Measurements from ENCODE around the gene TRIM63. TPM values are rescaled to one million over a fixed set of nuclear protein-coding genes. Genes with fewer than 3 reads are reported as not detected.

The TRIM63 gene
- total RNA-seq, 1 experiment from 2014 or later, result not detected

DNA sequence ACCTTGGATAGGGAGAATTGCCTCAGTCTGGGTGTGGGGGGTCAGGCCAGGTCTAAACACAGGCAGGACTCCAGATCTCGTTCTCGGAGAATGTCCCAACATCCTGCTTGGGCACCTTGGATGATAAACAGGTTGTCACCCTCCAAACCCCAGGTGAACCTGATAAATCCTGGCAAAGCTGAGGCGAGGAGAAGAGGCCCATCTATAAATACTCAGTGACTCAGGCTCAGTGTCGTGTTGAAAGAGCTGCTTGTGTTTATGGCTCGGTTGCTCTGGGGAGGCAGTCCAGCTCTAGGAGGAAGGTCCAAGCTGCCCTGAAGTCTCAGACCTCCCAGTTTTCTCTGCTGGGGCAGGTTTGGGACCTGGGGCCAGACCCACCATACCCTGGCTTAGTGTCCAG, 15.8 kb upstream of the TRIM63 start:
- Histone ChIP-seq H3K9me3 (ENCODE audit: control insufficient read depth, insufficient read depth, low read depth, low read length) (no peaks in the 10 kb centered on the region), H3K36me3 (ENCODE audit: control insufficient read depth, insufficient read depth, low read length) (no peaks in the 10 kb centered on the region), H3K27ac (ENCODE audit: low read length) (no peak overlapping the region), H3K4me3 (ENCODE audit: low read depth in 2 of 2, low read length in 2 of 2) (no peak overlapping the region), H3K27me3 (ENCODE audit: control insufficient read depth, insufficient read depth, low read length) (no peaks in the 10 kb centered on the region), H3K4me1 (ENCODE audit: control insufficient read depth, insufficient read depth, low read length) (no peaks in the 10 kb centered on the region)
- no TSS peak for BruUV-seq (replicated peaks)
- DNase-seq (ENCODE audit: low read depth, low spot score) (no peak), ATAC-seq (no peak; the same call in 1 of the 2 replicates)
- intact Hi-C loops (cut with micrococcal nuclease; ENCODE audit: unreplicated experiment) (no loop called here), in situ Hi-C loops (cut with HindIII; ENCODE audit: low pct_unique_long_range_greater_than_20kb, low sequenced_read_pairs) (no loop called here)
- CTCF ChIA-PET, result no interaction called here
- POLR2A ChIA-PET, result no interaction called here
- TF ChIP-seq TCF7L2 (IDR thresholded peaks at IDR 0.05; ENCODE audit: low read depth, low read length) (no peak), SIN3A (IDR thresholded peaks at IDR 0.05; ENCODE audit: borderline replicate concordance, insufficient read depth, low read depth, low read length) (no peak), POLR2AphosphoS5 (IDR thresholded peaks at IDR 0.05; ENCODE audit: low read depth, low read length) (no peak)
- TF ChIP-seq, protein P1, sequence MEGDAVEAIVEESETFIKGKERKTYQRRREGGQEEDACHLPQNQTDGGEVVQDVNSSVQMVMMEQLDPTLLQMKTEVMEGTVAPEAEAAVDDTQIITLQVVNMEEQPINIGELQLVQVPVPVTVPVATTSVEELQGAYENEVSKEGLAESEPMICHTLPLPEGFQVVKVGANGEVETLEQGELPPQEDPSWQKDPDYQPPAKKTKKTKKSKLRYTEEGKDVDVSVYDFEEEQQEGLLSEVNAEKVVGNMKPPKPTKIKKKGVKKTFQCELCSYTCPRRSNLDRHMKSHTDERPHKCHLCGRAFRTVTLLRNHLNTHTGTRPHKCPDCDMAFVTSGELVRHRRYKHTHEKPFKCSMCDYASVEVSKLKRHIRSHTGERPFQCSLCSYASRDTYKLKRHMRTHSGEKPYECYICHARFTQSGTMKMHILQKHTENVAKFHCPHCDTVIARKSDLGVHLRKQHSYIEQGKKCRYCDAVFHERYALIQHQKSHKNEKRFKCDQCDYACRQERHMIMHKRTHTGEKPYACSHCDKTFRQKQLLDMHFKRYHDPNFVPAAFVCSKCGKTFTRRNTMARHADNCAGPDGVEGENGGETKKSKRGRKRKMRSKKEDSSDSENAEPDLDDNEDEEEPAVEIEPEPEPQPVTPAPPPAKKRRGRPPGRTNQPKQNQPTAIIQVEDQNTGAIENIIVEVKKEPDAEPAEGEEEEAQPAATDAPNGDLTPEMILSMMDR (IDR thresholded peaks at IDR 0.05), result no peak
- TF ChIP-seq, protein P2, sequence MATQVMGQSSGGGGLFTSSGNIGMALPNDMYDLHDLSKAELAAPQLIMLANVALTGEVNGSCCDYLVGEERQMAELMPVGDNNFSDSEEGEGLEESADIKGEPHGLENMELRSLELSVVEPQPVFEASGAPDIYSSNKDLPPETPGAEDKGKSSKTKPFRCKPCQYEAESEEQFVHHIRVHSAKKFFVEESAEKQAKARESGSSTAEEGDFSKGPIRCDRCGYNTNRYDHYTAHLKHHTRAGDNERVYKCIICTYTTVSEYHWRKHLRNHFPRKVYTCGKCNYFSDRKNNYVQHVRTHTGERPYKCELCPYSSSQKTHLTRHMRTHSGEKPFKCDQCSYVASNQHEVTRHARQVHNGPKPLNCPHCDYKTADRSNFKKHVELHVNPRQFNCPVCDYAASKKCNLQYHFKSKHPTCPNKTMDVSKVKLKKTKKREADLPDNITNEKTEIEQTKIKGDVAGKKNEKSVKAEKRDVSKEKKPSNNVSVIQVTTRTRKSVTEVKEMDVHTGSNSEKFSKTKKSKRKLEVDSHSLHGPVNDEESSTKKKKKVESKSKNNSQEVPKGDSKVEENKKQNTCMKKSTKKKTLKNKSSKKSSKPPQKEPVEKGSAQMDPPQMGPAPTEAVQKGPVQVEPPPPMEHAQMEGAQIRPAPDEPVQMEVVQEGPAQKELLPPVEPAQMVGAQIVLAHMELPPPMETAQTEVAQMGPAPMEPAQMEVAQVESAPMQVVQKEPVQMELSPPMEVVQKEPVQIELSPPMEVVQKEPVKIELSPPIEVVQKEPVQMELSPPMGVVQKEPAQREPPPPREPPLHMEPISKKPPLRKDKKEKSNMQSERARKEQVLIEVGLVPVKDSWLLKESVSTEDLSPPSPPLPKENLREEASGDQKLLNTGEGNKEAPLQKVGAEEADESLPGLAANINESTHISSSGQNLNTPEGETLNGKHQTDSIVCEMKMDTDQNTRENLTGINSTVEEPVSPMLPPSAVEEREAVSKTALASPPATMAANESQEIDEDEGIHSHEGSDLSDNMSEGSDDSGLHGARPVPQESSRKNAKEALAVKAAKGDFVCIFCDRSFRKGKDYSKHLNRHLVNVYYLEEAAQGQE (IDR thresholded peaks at IDR 0.05; ENCODE audit: insufficient read depth in 1 of 2, low read depth in 2 of 2, low read length in 1 of 2), result no peak

DNA sequence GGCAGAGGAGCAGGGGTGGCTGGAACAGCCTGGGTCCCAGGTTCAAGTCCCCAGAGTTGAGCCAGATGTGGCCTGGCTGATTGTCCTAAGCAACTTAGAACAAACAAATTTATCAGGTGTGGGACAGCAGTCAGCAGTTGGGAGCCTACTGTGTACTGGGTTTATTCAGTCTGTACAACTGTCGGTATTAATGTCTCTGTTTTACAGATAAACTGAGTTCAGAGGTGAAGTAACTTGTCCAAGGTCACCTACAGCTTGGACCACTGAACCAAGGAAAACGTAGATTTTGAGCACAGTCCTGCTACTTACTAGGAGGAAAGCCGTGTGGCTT, 14.6 kb upstream of the TRIM63 start:
- H3K27ac ChIP-seq (ENCODE audit: low read length), result no peak overlapping the region
- TF ChIP-seq TCF7L2 (IDR thresholded peaks at IDR 0.05; ENCODE audit: low read depth, low read length), result no peak
- H3K27me3 ChIP-seq (ENCODE audit: control insufficient read depth, insufficient read depth, low read length), result no peaks in the 10 kb centered on the region
- in situ Hi-C loops (cut with HindIII; ENCODE audit: low pct_unique_long_range_greater_than_20kb, low sequenced_read_pairs), result no loop called here
- ATAC-seq (no peak), DNase-seq (ENCODE audit: low read depth, low spot score) (no peak)
- no TSS peak for BruUV-seq (replicated peaks)
- no peak overlapping the region for H3K4me3 ChIP-seq (ENCODE audit: low read depth in 2 of 2, low read length in 2 of 2)
- H3K9me3 ChIP-seq (ENCODE audit: control insufficient read depth, insufficient read depth, low read depth, low read length), result no peaks in the 10 kb centered on the region
- no peaks in the 10 kb centered on the region for H3K36me3 ChIP-seq (ENCODE audit: control insufficient read depth, insufficient read depth, low read length)
- intact Hi-C loops (cut with micrococcal nuclease; ENCODE audit: unreplicated experiment), result no loop called here
- POLR2A ChIA-PET, result interaction anchor here (0.7 kb wide), 1 partner anchor 309 kb away, joined by 6 read pairs; no protein-coding TSS in a partner anchor
- CTCF ChIA-PET, result no interaction called here
- no peaks in the 10 kb centered on the region for H3K4me1 ChIP-seq (ENCODE audit: control insufficient read depth, insufficient read depth, low read length)

DNA sequence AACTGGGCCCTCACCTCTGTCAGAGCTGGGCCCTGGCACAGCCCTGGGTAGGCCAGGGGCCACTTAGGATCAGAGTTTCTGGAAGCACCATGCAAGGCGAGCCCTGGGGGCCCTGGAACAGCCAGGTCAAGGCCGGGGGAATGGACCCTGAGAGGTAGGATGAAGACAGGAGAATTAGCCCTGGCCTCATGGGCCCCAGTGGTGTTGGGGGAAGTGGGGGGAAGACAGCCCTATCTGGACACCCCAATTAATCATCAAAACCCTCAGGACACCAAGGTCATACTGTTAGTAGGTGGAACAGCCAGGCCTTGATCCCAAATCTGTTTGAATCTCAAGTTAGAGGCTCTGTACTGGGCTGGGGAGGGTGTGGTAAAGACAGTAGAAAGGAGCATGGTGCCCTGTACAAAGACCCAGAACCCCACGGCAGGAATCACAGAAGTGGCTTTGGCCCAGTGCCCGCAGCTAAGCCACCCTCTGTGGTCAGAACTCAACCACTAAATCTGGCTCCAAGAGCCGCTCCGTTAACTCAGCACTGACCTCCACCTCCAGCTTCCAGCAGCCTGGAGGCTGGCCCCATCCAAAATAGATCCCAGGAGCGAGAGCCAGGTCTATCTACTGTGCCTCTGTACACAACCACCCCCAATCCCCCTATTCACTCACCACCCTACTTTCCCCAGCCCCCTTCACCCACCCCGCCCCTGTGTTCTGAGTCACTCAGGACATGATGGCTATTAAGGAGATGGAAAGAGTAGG, 14.0 kb upstream of the TRIM63 start:
- H3K36me3 ChIP-seq (ENCODE audit: control insufficient read depth, insufficient read depth, low read length), result no peaks in the 10 kb centered on the region
- H3K4me1 ChIP-seq (ENCODE audit: control insufficient read depth, insufficient read depth, low read length), result no peaks in the 10 kb centered on the region
- H3K9me3 ChIP-seq (ENCODE audit: control insufficient read depth, insufficient read depth, low read depth, low read length), result no peaks in the 10 kb centered on the region

More for the DNA sequence above, 14.0 kb upstream of the TRIM63 start:
- Histone ChIP-seq H3K4me3 (ENCODE audit: low read depth in 2 of 2, low read length in 2 of 2) (no peak overlapping the region), H3K27me3 (ENCODE audit: control insufficient read depth, insufficient read depth, low read length) (no peaks in the 10 kb centered on the region; the same call in 1 of the 2 replicates), H3K27ac (ENCODE audit: low read length) (no peak overlapping the region)
- in situ Hi-C loops (cut with HindIII; ENCODE audit: low pct_unique_long_range_greater_than_20kb, low sequenced_read_pairs), result no loop called here
- ChIA-PET POLR2A (interaction anchor here (0.7 kb wide), 1 partner anchor 310 kb away, joined by 6 read pairs; no protein-coding TSS in a partner anchor), CTCF (no interaction called here)
- TF ChIP-seq POLR2AphosphoS5 (IDR thresholded peaks at IDR 0.05; ENCODE audit: low read depth, low read length) (no peak), SIN3A (IDR thresholded peaks at IDR 0.05; ENCODE audit: borderline replicate concordance, insufficient read depth, low read depth, low read length) (no peak), TCF7L2 (IDR thresholded peaks at IDR 0.05; ENCODE audit: low read depth, low read length) (no peak)
- TF ChIP-seq, protein P1 (IDR thresholded peaks at IDR 0.05), result no peak
- TF ChIP-seq, protein P2 (IDR thresholded peaks at IDR 0.05; ENCODE audit: insufficient read depth in 1 of 2, low read depth in 2 of 2, low read length in 1 of 2), result no peak
- intact Hi-C loops (cut with micrococcal nuclease; ENCODE audit: unreplicated experiment), result no loop called here
- DNase-seq (ENCODE audit: low read depth, low spot score), result no peak
- BruUV-seq (replicated peaks), result no TSS peak
- ATAC-seq, result peak; percentile 38; the same call in 1 of the 2 replicates

Data from Panc1 (cell line).